ENCODE measurements around the gene RPRD1B.

Gene RPRD1B

GRCh38 chr20:38034961-38035360, 1.4 kb downstream of the RPRD1B start:
- Histone ChIP-seq H3K36me3 (ENCODE audit: control insufficient read depth in 2 of 2, insufficient read depth in 2 of 2, low read length in 2 of 2) (no peaks in the 10 kb centered on the region), H3K27me3 (ENCODE audit: control insufficient read depth in 2 of 2, insufficient read depth in 2 of 2, low read length in 2 of 2) (no peaks in the 10 kb centered on the region), H3K4me1 (ENCODE audit: control insufficient read depth in 2 of 2, insufficient read depth in 2 of 2, low read length in 2 of 2) (peaks cover 23 to 26% of the 10 kb centered on the region in 2 donors), H3K9me3 (ENCODE audit: control insufficient read depth in 2 of 2, low read length in 2 of 2) (no peaks in the 10 kb centered on the region), H3K27ac (ENCODE audit: low read depth in 2 of 2, low read length in 2 of 2) (no peak overlapping the region), H3K4me3 (ENCODE audit: low read length in 2 of 2) (peak overlapping the region; percentile 90 to 95), H3K9ac (ENCODE audit: low read depth in 1 of 2, low read length in 2 of 2) (no peak overlapping the region)

GRCh38 chr20:38036366-38036765, 2.8 kb downstream of the RPRD1B start:
- peaks cover 22 to 26% of the 10 kb centered on the region in 2 donors for H3K4me1 ChIP-seq (ENCODE audit: control insufficient read depth in 2 of 2, insufficient read depth in 2 of 2, low read length in 2 of 2)
- no peak overlapping the region for H3K27ac ChIP-seq (ENCODE audit: low read depth in 2 of 2, low read length in 2 of 2)
- no peak overlapping the region for H3K4me3 ChIP-seq (ENCODE audit: low read length in 2 of 2)
- no peak overlapping the region for H3K9ac ChIP-seq (ENCODE audit: low read depth in 1 of 2, low read length in 2 of 2)
- no peaks in the 10 kb centered on the region for H3K9me3 ChIP-seq (ENCODE audit: control insufficient read depth in 2 of 2, low read length in 2 of 2)
- H3K36me3 ChIP-seq (ENCODE audit: control insufficient read depth in 2 of 2, insufficient read depth in 2 of 2, low read length in 2 of 2) = peaks cover 7 to 13% of the 10 kb centered on the region in 2 donors
- H3K27me3 ChIP-seq (ENCODE audit: control insufficient read depth in 2 of 2, insufficient read depth in 2 of 2, low read length in 2 of 2) = no peaks in the 10 kb centered on the region

DNA sequence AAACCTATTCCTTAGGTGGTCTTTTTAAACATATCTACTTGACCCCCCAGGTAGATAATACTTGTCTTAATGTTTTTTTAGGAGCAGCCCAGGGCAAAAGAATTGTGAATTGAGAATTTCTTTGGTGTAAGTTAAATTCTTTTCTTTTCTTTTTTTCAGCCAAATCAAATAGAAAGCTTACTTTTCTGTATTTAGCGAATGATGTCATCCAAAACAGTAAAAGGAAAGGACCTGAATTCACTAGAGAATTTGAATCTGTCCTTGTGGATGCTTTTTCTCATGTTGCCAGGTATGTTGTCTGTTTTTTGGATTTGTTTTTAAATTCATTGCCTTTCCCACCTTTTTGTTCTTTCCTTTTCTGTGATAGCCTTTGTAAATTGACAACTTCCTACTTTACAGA, 6.7 kb downstream of the RPRD1B start:
- no peak overlapping the region for H3K9ac ChIP-seq (ENCODE audit: low read depth in 1 of 2, low read length in 2 of 2)
- H3K4me1 ChIP-seq (ENCODE audit: control insufficient read depth in 2 of 2, insufficient read depth in 2 of 2, low read length in 2 of 2) = peaks cover 2 to 8% of the 10 kb centered on the region in 2 donors
- no peak overlapping the region for H3K27ac ChIP-seq (ENCODE audit: low read depth in 2 of 2, low read length in 2 of 2)
- H3K4me3 ChIP-seq (ENCODE audit: low read length in 2 of 2) = no peak overlapping the region
- H3K36me3 ChIP-seq (ENCODE audit: control insufficient read depth in 2 of 2, insufficient read depth in 2 of 2, low read length in 2 of 2) = peaks cover 28 to 40% of the 10 kb centered on the region in 2 donors
- H3K27me3 ChIP-seq (ENCODE audit: control insufficient read depth in 2 of 2, insufficient read depth in 2 of 2, low read length in 2 of 2) = no peaks in the 10 kb centered on the region
- H3K9me3 ChIP-seq (ENCODE audit: control insufficient read depth in 2 of 2, low read length in 2 of 2) = no peaks in the 10 kb centered on the region

DNA sequence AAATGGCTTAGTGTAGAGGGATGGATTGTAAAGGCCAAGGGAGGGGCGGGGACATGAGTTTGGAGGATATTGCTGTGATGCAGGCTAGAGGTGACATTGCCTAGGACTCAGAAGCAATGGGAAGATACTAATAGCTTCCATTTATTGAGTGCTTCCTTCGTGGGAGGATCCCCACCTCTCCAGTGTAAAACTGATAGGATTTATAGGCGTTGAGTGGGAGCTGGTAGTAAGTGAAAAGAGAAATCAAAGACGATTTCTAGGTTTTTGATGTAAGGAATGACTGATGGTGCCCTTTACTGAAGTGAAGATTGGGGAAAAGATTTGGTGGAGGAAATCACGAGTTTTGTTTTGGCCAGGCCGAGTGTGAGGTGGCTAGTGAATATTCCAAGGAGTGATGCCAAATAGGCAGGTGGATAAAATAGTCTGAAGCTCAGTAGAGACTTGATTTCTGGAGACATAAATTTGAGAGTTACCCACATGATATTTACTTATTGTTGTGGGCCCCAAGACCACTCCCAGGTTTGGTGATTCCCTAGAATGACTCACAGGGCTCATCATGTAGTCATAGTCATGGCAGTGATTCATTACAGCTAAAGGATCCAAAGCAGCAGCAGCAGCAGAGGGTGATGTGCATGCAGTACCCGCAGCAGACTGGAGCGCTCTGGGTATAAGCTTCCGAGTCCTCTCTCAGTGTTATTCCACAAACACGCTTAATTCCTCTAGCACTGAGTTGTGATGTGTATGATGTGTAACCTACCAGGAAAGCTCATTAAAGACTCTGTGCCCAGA, 10.2 kb downstream of the RPRD1B start:
- H3K36me3 ChIP-seq (ENCODE audit: control insufficient read depth in 2 of 2, insufficient read depth in 2 of 2, low read length in 2 of 2) = peaks cover 44 to 48% of the 10 kb centered on the region in 2 donors

DNA sequence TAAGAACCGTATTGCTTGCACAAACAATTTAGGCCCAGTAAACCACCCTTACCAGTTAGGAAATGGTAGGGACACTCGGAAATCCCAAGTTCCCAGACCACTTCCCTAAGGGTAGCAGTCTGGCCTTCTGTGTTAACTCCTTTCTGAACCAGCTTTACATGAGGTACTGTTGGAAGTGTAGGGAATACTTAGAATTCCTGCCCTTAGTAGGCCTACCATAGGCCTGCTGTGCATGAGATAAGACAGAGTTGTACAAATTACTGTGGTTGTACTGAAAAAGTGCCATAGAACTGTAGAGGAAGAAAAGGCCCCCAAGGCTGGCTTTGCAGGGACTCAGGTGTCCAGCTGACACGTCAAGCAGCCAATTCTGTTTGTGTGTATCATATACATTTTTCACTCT, 11.1 kb downstream of the RPRD1B start:
- Histone ChIP-seq H3K4me3 (ENCODE audit: low read length in 2 of 2) (no peak overlapping the region), H3K9me3 (ENCODE audit: control insufficient read depth in 2 of 2, low read length in 2 of 2) (no peaks in the 10 kb centered on the region), H3K27me3 (ENCODE audit: control insufficient read depth in 2 of 2, insufficient read depth in 2 of 2, low read length in 2 of 2) (no peaks in the 10 kb centered on the region), H3K27ac (ENCODE audit: low read depth in 2 of 2, low read length in 2 of 2) (no peak overlapping the region), H3K4me1 (ENCODE audit: control insufficient read depth in 2 of 2, insufficient read depth in 2 of 2, low read length in 2 of 2) (peaks cover 0 to 2% of the 10 kb centered on the region in 2 donors), H3K36me3 (ENCODE audit: control insufficient read depth in 2 of 2, insufficient read depth in 2 of 2, low read length in 2 of 2) (peaks cover 48 to 50% of the 10 kb centered on the region in 2 donors), H3K9ac (ENCODE audit: low read depth in 1 of 2, low read length in 2 of 2) (no peak overlapping the region)

More for the DNA sequence above, 10.2 kb downstream of the RPRD1B start:
- H3K9ac ChIP-seq (ENCODE audit: low read depth in 1 of 2, low read length in 2 of 2) = no peak overlapping the region
- H3K27me3 ChIP-seq (ENCODE audit: control insufficient read depth in 2 of 2, insufficient read depth in 2 of 2, low read length in 2 of 2) = no peaks in the 10 kb centered on the region
- no peaks in the 10 kb centered on the region for H3K9me3 ChIP-seq (ENCODE audit: control insufficient read depth in 2 of 2, low read length in 2 of 2)
- no peak overlapping the region for H3K4me3 ChIP-seq (ENCODE audit: low read length in 2 of 2)
- H3K4me1 ChIP-seq (ENCODE audit: control insufficient read depth in 2 of 2, insufficient read depth in 2 of 2, low read length in 2 of 2) = peaks cover 0 to 2% of the 10 kb centered on the region in 2 donors
- no peak overlapping the region for H3K27ac ChIP-seq (ENCODE audit: low read depth in 2 of 2, low read length in 2 of 2)

DNA sequence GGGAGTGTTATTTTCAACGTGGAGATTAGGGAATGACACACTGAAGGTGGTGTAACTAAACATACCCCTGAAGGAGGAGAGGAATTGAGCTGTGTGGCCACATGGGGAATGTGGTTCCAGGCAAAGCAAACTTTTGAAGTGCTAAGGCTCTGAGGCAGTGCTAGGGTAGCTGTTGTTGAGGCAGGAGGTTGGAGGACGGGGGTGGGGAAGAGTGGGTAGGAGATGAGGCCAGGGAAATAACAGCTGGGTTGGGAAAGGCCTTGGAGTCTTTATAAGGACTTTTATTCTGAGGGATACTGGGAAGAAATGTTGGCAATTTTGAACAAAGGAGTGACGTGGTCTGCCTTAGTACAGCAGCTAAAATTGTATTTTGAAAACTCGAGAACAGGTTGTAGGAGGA, 13.0 kb downstream of the RPRD1B start:
- H3K27ac ChIP-seq (ENCODE audit: low read depth in 2 of 2, low read length in 2 of 2) = no peak overlapping the region
- H3K9ac ChIP-seq (ENCODE audit: low read depth in 1 of 2, low read length in 2 of 2) = no peak overlapping the region
- no peak overlapping the region for H3K4me3 ChIP-seq (ENCODE audit: low read length in 2 of 2)
- peaks cover 40 to 50% of the 10 kb centered on the region in 2 donors for H3K36me3 ChIP-seq (ENCODE audit: control insufficient read depth in 2 of 2, insufficient read depth in 2 of 2, low read length in 2 of 2)
- H3K4me1 ChIP-seq (ENCODE audit: control insufficient read depth in 2 of 2, insufficient read depth in 2 of 2, low read length in 2 of 2) = no peaks in the 10 kb centered on the region
- no peaks in the 10 kb centered on the region for H3K27me3 ChIP-seq (ENCODE audit: control insufficient read depth in 2 of 2, insufficient read depth in 2 of 2, low read length in 2 of 2)
- H3K9me3 ChIP-seq (ENCODE audit: control insufficient read depth in 2 of 2, low read length in 2 of 2) = no peaks in the 10 kb centered on the region

- Histone ChIP-seq H3K9me3 (ENCODE audit: control insufficient read depth in 2 of 2, low read length in 2 of 2) (no peaks in the 10 kb centered on the region), H3K27me3 (ENCODE audit: control insufficient read depth in 2 of 2, insufficient read depth in 2 of 2, low read length in 2 of 2) (no peaks in the 10 kb centered on the region), H3K9ac (ENCODE audit: low read depth in 1 of 2, low read length in 2 of 2) (no peak overlapping the region), H3K4me1 (ENCODE audit: control insufficient read depth in 2 of 2, insufficient read depth in 2 of 2, low read length in 2 of 2) (no peaks in the 10 kb centered on the region), H3K27ac (ENCODE audit: low read depth in 2 of 2, low read length in 2 of 2) (no peak overlapping the region), H3K4me3 (ENCODE audit: low read length in 2 of 2) (no peak overlapping the region), H3K36me3 (ENCODE audit: control insufficient read depth in 2 of 2, insufficient read depth in 2 of 2, low read length in 2 of 2) (peaks cover 20 to 43% of the 10 kb centered on the region in 2 donors)
These were observed 16.3 kb downstream of the RPRD1B start for GRCh38 chr20:38049800-38050199.

DNA sequence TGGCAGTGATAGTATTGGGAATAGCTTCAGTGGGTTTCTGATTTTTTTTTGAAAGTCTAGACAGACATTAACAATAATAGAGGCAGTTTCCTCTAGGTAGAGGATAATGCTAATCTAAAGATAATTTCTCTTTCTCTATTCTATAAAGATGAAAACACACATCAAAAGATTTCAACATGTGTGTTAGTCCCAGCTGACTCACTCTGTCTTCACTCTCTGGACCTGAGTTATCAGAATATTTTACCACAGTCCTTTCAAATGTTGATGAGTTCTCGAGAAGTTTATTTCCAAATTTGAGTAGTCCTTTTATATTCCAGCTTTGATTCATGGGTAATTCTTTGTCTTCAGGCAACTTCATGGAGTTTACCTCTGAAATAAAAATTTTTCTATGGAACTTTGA, 17.1 kb downstream of the RPRD1B start:
- Histone ChIP-seq H3K27ac (ENCODE audit: low read depth in 2 of 2, low read length in 2 of 2) (no peak overlapping the region), H3K27me3 (ENCODE audit: control insufficient read depth in 2 of 2, insufficient read depth in 2 of 2, low read length in 2 of 2) (no peaks in the 10 kb centered on the region), H3K36me3 (ENCODE audit: control insufficient read depth in 2 of 2, insufficient read depth in 2 of 2, low read length in 2 of 2) (peaks cover 26 to 35% of the 10 kb centered on the region in 2 donors), H3K9ac (ENCODE audit: low read depth in 1 of 2, low read length in 2 of 2) (no peak overlapping the region), H3K9me3 (ENCODE audit: control insufficient read depth in 2 of 2, low read length in 2 of 2) (no peaks in the 10 kb centered on the region), H3K4me1 (ENCODE audit: control insufficient read depth in 2 of 2, insufficient read depth in 2 of 2, low read length in 2 of 2) (no peaks in the 10 kb centered on the region), H3K4me3 (ENCODE audit: low read length in 2 of 2) (no peak overlapping the region)

- H3K9me3 ChIP-seq (ENCODE audit: control insufficient read depth in 2 of 2, low read length in 2 of 2) = no peaks in the 10 kb centered on the region
- peaks cover 27 to 32% of the 10 kb centered on the region in 2 donors for H3K36me3 ChIP-seq (ENCODE audit: control insufficient read depth in 2 of 2, insufficient read depth in 2 of 2, low read length in 2 of 2)
- H3K9ac ChIP-seq (ENCODE audit: low read depth in 1 of 2, low read length in 2 of 2) = no peak overlapping the region
- no peak overlapping the region for H3K4me3 ChIP-seq (ENCODE audit: low read length in 2 of 2)
- H3K27me3 ChIP-seq (ENCODE audit: control insufficient read depth in 2 of 2, insufficient read depth in 2 of 2, low read length in 2 of 2) = no peaks in the 10 kb centered on the region
- no peak overlapping the region for H3K27ac ChIP-seq (ENCODE audit: low read depth in 2 of 2, low read length in 2 of 2)
- H3K4me1 ChIP-seq (ENCODE audit: control insufficient read depth in 2 of 2, insufficient read depth in 2 of 2, low read length in 2 of 2) = no peaks in the 10 kb centered on the region
These were observed 19.3 kb downstream of the RPRD1B start for GRCh38 chr20:38052870-38053269.

- H3K9ac ChIP-seq (ENCODE audit: low read depth in 1 of 2, low read length in 2 of 2) = no peak overlapping the region
- no peak overlapping the region for H3K27ac ChIP-seq (ENCODE audit: low read depth in 2 of 2, low read length in 2 of 2)
- peaks cover 28 to 30% of the 10 kb centered on the region in 2 donors for H3K36me3 ChIP-seq (ENCODE audit: control insufficient read depth in 2 of 2, insufficient read depth in 2 of 2, low read length in 2 of 2)
- no peaks in the 10 kb centered on the region for H3K27me3 ChIP-seq (ENCODE audit: control insufficient read depth in 2 of 2, insufficient read depth in 2 of 2, low read length in 2 of 2)
- peaks cover 0 to 5% of the 10 kb centered on the region in 2 donors for H3K4me1 ChIP-seq (ENCODE audit: control insufficient read depth in 2 of 2, insufficient read depth in 2 of 2, low read length in 2 of 2)
- no peak overlapping the region for H3K4me3 ChIP-seq (ENCODE audit: low read length in 2 of 2)
- H3K9me3 ChIP-seq (ENCODE audit: control insufficient read depth in 2 of 2, low read length in 2 of 2) = no peaks in the 10 kb centered on the region
These were observed 21.1 kb downstream of the RPRD1B start for GRCh38 chr20:38054647-38055046.

Data from mucosa of rectum (tissue), 2 donors.